GM12892 (cell line): Measurements from ENCODE around the gene COL20A1.

Source experiments
- POLR2A ChIP-seq: IDR thresholded peaks from 2 replicates; pipeline ENCODE4 v1.6.1; 2011; ENCODE audit warnings: low read depth, low read length, control low read depth
- POLR2AphosphoS5 ChIP-seq: IDR thresholded peaks from 2 replicates; pipeline ENCODE4 v1.6.1; 2011; ENCODE audit warnings: low read depth, low read length, control low read depth
- TAF1 ChIP-seq: IDR thresholded peaks from 2 replicates; pipeline ENCODE4 v1.6.1; 2011; ENCODE audit warnings: low read depth, mild to moderate bottlenecking, control low read depth, low read length, borderline replicate concordance

DNA sequence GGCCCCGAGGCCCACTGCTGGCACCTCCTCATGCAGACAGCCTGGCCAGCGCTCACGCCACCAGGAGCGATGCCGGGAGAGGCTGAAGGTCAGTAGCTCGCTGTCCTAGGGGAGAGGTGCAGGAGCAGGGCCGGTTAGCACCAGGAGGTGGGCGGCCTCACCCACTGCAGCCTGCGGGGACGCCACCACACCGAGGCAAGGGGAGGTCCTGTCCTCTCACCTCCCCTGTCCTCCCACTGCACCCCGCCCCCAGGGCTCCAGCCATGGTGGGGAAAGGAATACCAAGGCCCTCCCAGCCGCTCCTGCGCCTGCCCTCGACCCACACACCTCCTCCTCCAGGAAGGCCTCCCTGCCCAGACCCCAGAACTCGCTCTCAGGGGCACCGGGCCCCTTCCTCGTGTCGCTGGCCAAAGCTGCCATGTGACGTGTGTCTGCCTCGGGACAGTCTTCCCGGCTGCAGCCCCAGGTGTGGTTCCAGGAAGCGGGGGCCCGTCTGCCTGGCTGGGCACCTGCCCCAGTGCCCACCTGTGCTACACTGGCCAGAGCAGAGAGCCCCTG lies 45.2 kb upstream of the COL20A1 start:
- no peak for TF ChIP-seq POLR2A
- TF ChIP-seq POLR2AphosphoS5 = no peak
- no peak for TF ChIP-seq TAF1
